Activated T-cell treated with anti-CD3 and anti-CD28 coated beads, Interleukin-2, amount 50 U/mL, for 72 hours (primary cell): ENCODE data around the gene TSHZ2. TPM values are rescaled to one million over a fixed set of nuclear protein-coding genes. Genes with fewer than 3 reads are reported as not detected.

Source experiments
- ATAC-seq, 2 donors: fragments of 150-1000 bp; cut with Tn5 transposase; replicated peaks in 1 of 2; 2 replicates each; pipeline ENCODE4 v1.10.0; 2021; ENCODE audit warnings: moderate library complexity in 2 of 2, mild to moderate bottlenecking in 1 of 2
- DNase-seq, 2 donors: peaks; one replicate each; pipeline ENCODE4 v3.0.0; 2021 to 2022; ENCODE audit warnings: mixed read lengths in 1 of 2
- H3K27ac Mint-ChIP-seq: one replicate; pipeline ENCODE4 v1.8.0; 2022; ENCODE audit warnings: mild to moderate bottlenecking, moderate library complexity, mixed read lengths
- H3K27me3 Mint-ChIP-seq: one replicate; pipeline ENCODE4 v1.8.0; 2022; ENCODE audit warnings: low read depth, mixed read lengths
- H3K36me3 Mint-ChIP-seq, 2 donors: one replicate each; pipeline ENCODE4 v1.8.0; 2022; ENCODE audit warnings: mixed read lengths in 2 of 2, mild to moderate bottlenecking in 1 of 2; ENCODE audit not compliant: insufficient read depth in 2 of 2
- H3K4me1 Mint-ChIP-seq: one replicate; pipeline ENCODE4 v1.8.0; 2022; ENCODE audit warnings: low read depth, mixed read lengths
- H3K4me3 Mint-ChIP-seq, 2 donors: one replicate each; pipeline ENCODE4 v1.8.0; 2022; ENCODE audit warnings: mild to moderate bottlenecking in 2 of 2, mixed read lengths in 2 of 2, moderate library complexity in 2 of 2
- H3K9me3 Mint-ChIP-seq, 2 donors: one replicate each; pipeline ENCODE4 v1.8.0; 2022; ENCODE audit warnings: mixed read lengths in 2 of 2
- total RNA-seq, 2 donors: library from RNA; stranded (reverse); gene quantifications; one replicate each; pipeline ENCODE4 v1.2.3, GENCODE V29; 2022

The TSHZ2 gene, protein sequence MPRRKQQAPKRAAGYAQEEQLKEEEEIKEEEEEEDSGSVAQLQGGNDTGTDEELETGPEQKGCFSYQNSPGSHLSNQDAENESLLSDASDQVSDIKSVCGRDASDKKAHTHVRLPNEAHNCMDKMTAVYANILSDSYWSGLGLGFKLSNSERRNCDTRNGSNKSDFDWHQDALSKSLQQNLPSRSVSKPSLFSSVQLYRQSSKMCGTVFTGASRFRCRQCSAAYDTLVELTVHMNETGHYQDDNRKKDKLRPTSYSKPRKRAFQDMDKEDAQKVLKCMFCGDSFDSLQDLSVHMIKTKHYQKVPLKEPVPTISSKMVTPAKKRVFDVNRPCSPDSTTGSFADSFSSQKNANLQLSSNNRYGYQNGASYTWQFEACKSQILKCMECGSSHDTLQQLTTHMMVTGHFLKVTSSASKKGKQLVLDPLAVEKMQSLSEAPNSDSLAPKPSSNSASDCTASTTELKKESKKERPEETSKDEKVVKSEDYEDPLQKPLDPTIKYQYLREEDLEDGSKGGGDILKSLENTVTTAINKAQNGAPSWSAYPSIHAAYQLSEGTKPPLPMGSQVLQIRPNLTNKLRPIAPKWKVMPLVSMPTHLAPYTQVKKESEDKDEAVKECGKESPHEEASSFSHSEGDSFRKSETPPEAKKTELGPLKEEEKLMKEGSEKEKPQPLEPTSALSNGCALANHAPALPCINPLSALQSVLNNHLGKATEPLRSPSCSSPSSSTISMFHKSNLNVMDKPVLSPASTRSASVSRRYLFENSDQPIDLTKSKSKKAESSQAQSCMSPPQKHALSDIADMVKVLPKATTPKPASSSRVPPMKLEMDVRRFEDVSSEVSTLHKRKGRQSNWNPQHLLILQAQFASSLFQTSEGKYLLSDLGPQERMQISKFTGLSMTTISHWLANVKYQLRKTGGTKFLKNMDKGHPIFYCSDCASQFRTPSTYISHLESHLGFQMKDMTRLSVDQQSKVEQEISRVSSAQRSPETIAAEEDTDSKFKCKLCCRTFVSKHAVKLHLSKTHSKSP (N-terminal part only)
- total RNA-seq, result 10 to 100 TPM; 29.3 to 56.7 TPM

DNA sequence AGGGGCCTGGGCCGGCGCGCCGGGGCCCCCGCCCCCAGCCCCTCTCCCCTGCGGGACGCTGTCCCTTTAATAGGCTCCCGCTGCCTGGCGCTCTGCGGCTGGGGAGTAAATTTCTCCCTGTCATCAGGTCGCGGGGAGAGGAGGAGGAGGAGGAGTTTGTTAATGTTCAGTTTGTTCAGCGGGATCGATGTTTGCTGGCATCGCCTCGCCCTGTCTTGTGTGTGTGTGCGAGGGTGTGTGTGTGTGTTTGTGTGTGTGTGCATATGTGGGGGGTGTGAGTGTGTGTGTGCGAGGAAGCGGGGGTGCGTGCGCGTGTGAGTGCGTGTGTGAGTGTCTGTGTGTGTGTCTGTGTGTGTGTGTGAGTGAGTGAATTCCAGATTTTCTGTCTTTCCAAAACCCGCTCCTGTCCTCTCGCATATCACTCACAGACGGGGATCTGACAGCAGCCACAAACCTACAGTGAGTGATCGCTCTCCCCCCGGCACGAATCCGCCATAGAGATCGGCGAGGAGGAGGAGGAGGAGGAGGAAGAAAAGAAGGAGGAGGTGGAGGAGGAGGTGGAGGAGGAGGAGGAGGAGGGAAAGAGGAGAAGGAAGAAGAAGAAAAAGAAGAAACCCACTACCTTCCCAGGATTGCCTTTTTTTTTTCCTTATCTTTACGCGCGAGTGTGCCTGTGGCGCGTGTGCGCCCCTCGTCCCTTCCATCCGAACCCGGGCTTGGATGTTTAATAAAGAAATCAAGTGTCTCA is at the start of gene TSHZ2:
Gene TSHZ2, plus strand, starts transcription at position 169 of the 748 bp plus-strand sequence. CDS start 936 bp downstream, outside the sequence.
- peaks cover 39% of the 10 kb centered on the region for H3K4me1 Mint-ChIP-seq
- H3K9me3 Mint-ChIP-seq, result no peaks in the 10 kb centered on the region
- H3K27ac Mint-ChIP-seq, result peak within 1 kb of the TSS; percentile 93
- peaks cover 7 to 13% of the 10 kb centered on the region in 2 donors for H3K36me3 Mint-ChIP-seq
- H3K27me3 Mint-ChIP-seq, result peaks cover 22% of the 10 kb centered on the region
- peak within 1 kb of the TSS; percentile 89 to 97 for H3K4me3 Mint-ChIP-seq
- peak; percentile 51 to 60 for DNase-seq
- ATAC-seq, result peak; percentile 49 to 51

DNA sequence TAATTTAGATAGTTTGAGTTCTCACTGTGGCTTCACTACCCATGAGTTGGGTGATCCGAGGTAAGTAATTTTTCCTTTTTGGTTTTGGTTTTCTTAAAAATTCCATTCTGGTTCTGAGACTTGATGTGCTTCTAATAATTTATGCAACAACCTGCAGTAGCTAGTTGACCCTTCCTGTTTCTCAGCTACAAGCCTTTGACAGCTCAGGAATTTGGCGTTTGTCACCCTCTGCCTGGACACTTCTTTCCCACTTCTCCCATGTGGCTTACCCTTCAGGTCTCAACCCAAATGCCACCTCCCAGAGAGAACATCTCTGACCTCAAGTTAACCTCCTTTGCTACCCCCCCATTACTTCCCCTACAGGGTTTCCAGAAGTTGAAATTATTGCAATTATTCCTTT is 49.7 kb upstream of the TSHZ2 start:
- Mint-ChIP-seq H3K27ac (no peak overlapping the region), H3K4me3 (no peak overlapping the region), H3K9me3 (no peaks in the 10 kb centered on the region), H3K27me3 (no peaks in the 10 kb centered on the region), H3K36me3 (no peaks in the 10 kb centered on the region), H3K4me1 (no peaks in the 10 kb centered on the region)
- ATAC-seq, result no peak
- DNase-seq, result no peak

GRCh38 chr20:52923123-52923937 is 48.8 kb upstream of the TSHZ2 start:
- Mint-ChIP-seq H3K4me1 (no peaks in the 10 kb centered on the region), H3K27me3 (no peaks in the 10 kb centered on the region), H3K36me3 (no peaks in the 10 kb centered on the region), H3K4me3 (peak overlapping the region in 1 of 2 donors; percentile 39), H3K27ac (no peak overlapping the region), H3K9me3 (no peaks in the 10 kb centered on the region)
- ATAC-seq (no peak), DNase-seq (no peak)

- no peaks in the 10 kb centered on the region for H3K27me3 Mint-ChIP-seq
- no peak overlapping the region for H3K4me3 Mint-ChIP-seq
- H3K36me3 Mint-ChIP-seq, result no peaks in the 10 kb centered on the region
- ATAC-seq, result no peak
- H3K27ac Mint-ChIP-seq, result no peak overlapping the region
- H3K9me3 Mint-ChIP-seq, result no peaks in the 10 kb centered on the region
- no peaks in the 10 kb centered on the region for H3K4me1 Mint-ChIP-seq
- DNase-seq, result no peak
Observed at GRCh38 chr20:52924411-52925271, 47.5 kb upstream of the TSHZ2 start.

DNA sequence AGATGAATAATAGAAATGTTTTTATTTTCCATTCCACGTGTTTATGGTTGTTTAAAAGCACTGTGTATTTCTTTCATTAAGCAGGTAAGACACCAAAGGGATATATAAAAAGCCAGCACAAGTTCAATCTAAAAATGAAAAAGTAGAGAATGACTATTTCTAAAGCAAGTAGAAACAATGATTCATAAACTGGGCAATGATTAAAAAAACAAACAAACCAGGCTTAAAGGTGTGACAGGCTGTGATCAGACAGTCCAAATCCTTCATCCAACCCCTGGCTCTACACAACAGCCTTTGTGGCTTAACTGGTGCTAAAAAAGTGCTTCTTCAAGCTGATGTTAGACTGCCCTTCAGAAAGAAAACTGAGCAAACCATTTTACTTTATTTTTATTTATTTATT is 45.7 kb upstream of the TSHZ2 start:
- H3K4me1 Mint-ChIP-seq, result no peaks in the 10 kb centered on the region
- H3K27ac Mint-ChIP-seq, result no peak overlapping the region
- ATAC-seq (peak in 1 of 2 donors; percentile 41), DNase-seq (no peak)
- no peaks in the 10 kb centered on the region for H3K27me3 Mint-ChIP-seq
- H3K4me3 Mint-ChIP-seq, result no peak overlapping the region
- no peaks in the 10 kb centered on the region for H3K36me3 Mint-ChIP-seq
- no peaks in the 10 kb centered on the region for H3K9me3 Mint-ChIP-seq

DNA sequence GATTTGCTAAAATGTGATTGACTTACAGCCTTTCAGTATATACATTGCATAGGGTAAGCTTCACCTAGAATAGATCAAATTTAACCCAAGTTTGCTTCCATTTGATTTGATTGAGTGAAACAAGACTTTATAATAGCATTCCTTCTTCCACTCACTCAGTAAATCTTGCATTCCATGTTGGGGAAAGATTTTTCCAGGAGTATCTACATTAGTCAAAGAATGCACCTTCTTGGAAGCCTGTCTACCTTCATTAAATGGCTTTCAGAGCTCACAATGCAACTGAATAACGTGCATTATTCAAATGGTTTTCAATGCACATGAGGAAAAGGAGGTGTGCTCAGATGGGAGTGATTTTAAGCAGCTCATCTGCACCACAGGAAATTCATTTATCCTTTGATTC is 38.3 kb upstream of the TSHZ2 start:
- DNase-seq, result no peak
- no peaks in the 10 kb centered on the region for H3K4me1 Mint-ChIP-seq
- H3K27me3 Mint-ChIP-seq, result peaks cover 6% of the 10 kb centered on the region
- no peaks in the 10 kb centered on the region for H3K36me3 Mint-ChIP-seq
- ATAC-seq, result no peak
- peaks cover 0 to 1% of the 10 kb centered on the region in 2 donors for H3K9me3 Mint-ChIP-seq
- H3K4me3 Mint-ChIP-seq, result no peak overlapping the region
- H3K27ac Mint-ChIP-seq, result no peak overlapping the region

- no peak for ATAC-seq
- Mint-ChIP-seq H3K4me1 (no peaks in the 10 kb centered on the region), H3K9me3 (peaks cover 0 to 1% of the 10 kb centered on the region in 2 donors), H3K36me3 (peaks cover 0 to 2% of the 10 kb centered on the region in 2 donors), H3K27me3 (peaks cover 6% of the 10 kb centered on the region), H3K27ac (no peak overlapping the region), H3K4me3 (no peak overlapping the region)
- DNase-seq, result no peak
Observed at GRCh38 chr20:52936351-52937340, 35.5 kb upstream of the TSHZ2 start.

DNA sequence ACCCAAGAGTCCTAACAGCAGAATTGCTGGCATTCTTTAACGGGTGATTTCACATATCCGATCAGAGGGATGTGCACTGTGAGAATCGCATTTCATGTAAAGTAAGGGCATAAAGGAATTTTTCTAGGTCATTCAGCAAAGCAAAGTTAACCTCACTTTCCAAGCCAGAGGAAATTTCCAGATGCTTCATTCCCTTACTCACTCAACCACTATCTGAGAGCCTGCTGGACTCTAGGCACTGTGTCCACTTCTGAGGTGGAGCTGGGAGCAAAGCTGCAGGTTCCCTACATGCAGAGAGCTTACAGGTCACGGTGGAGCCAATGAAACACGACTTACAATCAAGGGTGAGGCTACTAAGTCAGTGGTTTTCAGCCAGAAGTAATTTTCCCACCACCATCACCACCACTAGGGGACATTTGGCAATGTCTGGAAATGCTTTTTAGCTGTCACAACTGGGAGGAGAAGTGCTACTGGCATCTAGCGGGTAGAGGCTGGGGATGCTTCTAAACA is 34.5 kb upstream of the TSHZ2 start:
- peaks cover 0 to 1% of the 10 kb centered on the region in 2 donors for H3K9me3 Mint-ChIP-seq
- DNase-seq (no peak), ATAC-seq (no peak)
- no peaks in the 10 kb centered on the region for H3K4me1 Mint-ChIP-seq
- no peak overlapping the region for H3K27ac Mint-ChIP-seq
- peaks cover 6% of the 10 kb centered on the region for H3K27me3 Mint-ChIP-seq
- H3K36me3 Mint-ChIP-seq, result peaks cover 0 to 2% of the 10 kb centered on the region in 2 donors
- H3K4me3 Mint-ChIP-seq, result no peak overlapping the region

DNA sequence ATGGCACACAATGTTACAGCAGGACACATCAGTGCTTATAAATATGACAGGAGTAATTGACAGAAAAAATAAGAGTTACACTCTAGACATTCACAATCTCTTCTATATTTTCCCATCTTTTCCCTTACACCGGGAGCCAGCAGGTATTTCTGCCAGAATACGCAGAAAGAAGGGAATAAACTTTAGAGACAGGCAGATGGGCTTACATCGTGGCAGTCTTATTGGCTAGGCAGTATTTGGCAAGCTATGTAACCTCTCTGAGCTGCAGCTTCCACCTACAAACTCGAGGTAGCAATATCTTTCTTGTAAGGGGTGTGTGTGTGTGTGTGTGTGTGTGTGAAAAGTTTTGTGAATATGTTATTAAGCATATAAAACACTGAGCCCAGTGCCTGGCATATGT is 33.0 kb upstream of the TSHZ2 start:
- H3K4me1 Mint-ChIP-seq, result no peaks in the 10 kb centered on the region
- DNase-seq, result no peak
- H3K27ac Mint-ChIP-seq, result no peak overlapping the region
- peaks cover 6% of the 10 kb centered on the region for H3K27me3 Mint-ChIP-seq
- H3K4me3 Mint-ChIP-seq, result no peak overlapping the region
- H3K9me3 Mint-ChIP-seq, result peaks cover 0 to 1% of the 10 kb centered on the region in 2 donors
- H3K36me3 Mint-ChIP-seq, result peaks cover 0 to 2% of the 10 kb centered on the region in 2 donors
- no peak for ATAC-seq

- Mint-ChIP-seq H3K36me3 (peaks cover 0 to 2% of the 10 kb centered on the region in 2 donors), H3K4me3 (no peak overlapping the region), H3K27me3 (peaks cover 6% of the 10 kb centered on the region), H3K27ac (no peak overlapping the region), H3K9me3 (peaks cover 0 to 1% of the 10 kb centered on the region in 2 donors), H3K4me1 (no peaks in the 10 kb centered on the region)
- no peak for DNase-seq
- ATAC-seq, result no peak
Observed at GRCh38 chr20:52941808-52942207, 30.4 kb upstream of the TSHZ2 start.
